Muscle of leg (tissue), 11 donors: Measurements from ENCODE around the gene CFAP43. TPM values are rescaled to one million over a fixed set of nuclear protein-coding genes. Genes with fewer than 3 reads are reported as not detected.

Experiments
- DNase-seq: peaks from one replicate; pipeline ENCODE4 v3.0.0; 2013
- H3K27ac ChIP-seq: one replicate; pipeline ENCODE4 v1.5.1; 2013; ENCODE audit warnings: mild to moderate bottlenecking, low read length, control low read depth
- H3K27me3 ChIP-seq: one replicate; pipeline ENCODE4 v1.6.1; 2013; ENCODE audit warnings: low read length; ENCODE audit not compliant: control insufficient read depth, insufficient read depth
- H3K36me3 ChIP-seq: one replicate; pipeline ENCODE4 v1.6.1; 2013; ENCODE audit warnings: low read length; ENCODE audit not compliant: control insufficient read depth, insufficient read depth
- H3K4me1 ChIP-seq: one replicate; pipeline ENCODE4 v1.6.1; 2013; ENCODE audit warnings: low read length; ENCODE audit not compliant: control insufficient read depth, insufficient read depth
- H3K4me3 ChIP-seq: one replicate; pipeline ENCODE4 v1.5.1; 2013; ENCODE audit warnings: low read length, control low read depth
- H3K9me3 ChIP-seq: replicated peaks from 2 replicates; pipeline ENCODE4 v1.6.1; 2013; ENCODE audit warnings: low read depth, low read length; ENCODE audit not compliant: control insufficient read depth
- WGBS: methylation state at CpG from one replicate; pipeline ENCODE4 v1.1.5; 2013; ENCODE audit warnings: missing lambda C conversion rate; ENCODE audit not compliant: insufficient coverage; 5-methylcytosine and 5-hydroxymethylcytosine counted together
- polyA plus RNA-seq, 8 donors: library from polyadenylated mRNA; unstranded; fragments of 120-200 nt; gene quantifications; one replicate each; pipeline versions ENCODE4 v1.2.1 to v1.2.3, GENCODE V29; 2013; ENCODE audit warnings: inconsistent platforms in 1 of 8, low replicate concordance in 1 of 8; ENCODE audit not compliant: insufficient read length in 8 of 8, insufficient read depth in 1 of 8
- total RNA-seq: library from RNA; stranded (reverse); fragments of 120-200 nt; gene quantifications from one replicate; pipeline ENCODE4 v1.2.4, GENCODE V29; 2013

The CFAP43 gene
- total and polyA plus RNA-seq, 9 donors = 0.11 to 1.1 (median 0.24) TPM

DNA sequence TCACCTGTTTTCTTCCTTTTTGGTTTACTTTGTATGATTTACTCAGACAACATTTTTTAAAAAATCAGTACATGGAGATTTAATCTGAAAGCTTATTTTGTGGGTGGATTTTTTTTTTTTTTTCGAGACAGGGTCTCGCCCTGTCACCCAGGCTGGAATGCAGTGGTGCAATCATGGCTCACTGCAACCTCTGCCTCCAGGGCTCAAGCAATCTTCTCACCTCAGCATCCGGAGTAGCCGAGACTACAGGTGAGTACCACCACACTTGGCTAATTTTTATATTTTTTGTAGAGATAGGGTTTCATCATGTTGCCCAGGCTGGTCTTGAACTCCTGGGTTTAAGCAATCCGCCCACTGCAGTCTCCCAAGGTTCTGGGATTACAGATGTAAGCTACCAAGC is 25.1 kb upstream of the CFAP43 start:
- Histone ChIP-seq H3K9me3 (no peaks in the 10 kb centered on the region), H3K27me3 (no peaks in the 10 kb centered on the region), H3K27ac (no peak overlapping the region), H3K36me3 (peaks cover 28% of the 10 kb centered on the region), H3K4me1 (peaks cover 5% of the 10 kb centered on the region), H3K4me3 (no peak overlapping the region)
- no peak for DNase-seq
- no CpG with 5 or more reads among the region's 5 CpGs for WGBS

DNA sequence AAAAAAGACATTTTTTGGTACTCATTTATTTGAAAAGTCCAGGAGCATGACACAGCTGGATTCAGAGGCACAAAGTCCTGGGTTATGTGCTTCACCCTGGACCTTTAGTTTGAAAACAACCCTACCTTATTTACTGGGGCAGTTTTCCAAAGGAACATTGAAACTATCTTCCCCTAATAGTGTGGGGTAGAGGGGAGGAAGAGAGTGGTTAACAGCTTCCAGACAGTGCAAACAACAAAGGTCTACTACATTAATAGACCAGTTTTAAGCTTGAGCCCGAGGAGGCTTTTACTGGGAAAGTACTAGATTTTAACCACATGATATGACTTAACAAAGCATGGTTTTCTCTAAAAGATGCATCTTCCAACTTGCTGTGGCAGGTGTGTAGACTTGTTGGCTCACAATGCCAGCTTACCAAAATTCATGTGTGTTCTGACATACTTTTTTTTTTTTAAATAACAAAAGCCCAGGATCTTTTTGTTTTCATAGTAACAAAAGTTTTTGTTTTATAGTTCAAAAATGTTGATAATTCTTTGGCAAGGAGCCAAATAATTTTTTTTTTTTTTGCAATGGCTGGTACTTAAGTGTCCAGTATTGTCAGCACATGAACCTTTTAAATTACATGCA is 24.3 kb upstream of the CFAP43 start:
- no peak overlapping the region for H3K4me3 ChIP-seq
- H3K9me3 ChIP-seq = no peaks in the 10 kb centered on the region
- peak overlapping the region; percentile 97 for H3K27ac ChIP-seq
- no peak for DNase-seq
- WGBS = no CpG with 5 or more reads among the region's 1 CpG
- H3K36me3 ChIP-seq = peaks cover 20% of the 10 kb centered on the region
- peaks cover 5% of the 10 kb centered on the region for H3K4me1 ChIP-seq
- H3K27me3 ChIP-seq = no peaks in the 10 kb centered on the region

- H3K4me1 ChIP-seq = peaks cover 5% of the 10 kb centered on the region
- no CpG with 5 or more reads among the region's 12 CpGs for WGBS
- peak overlapping the region; percentile 97 for H3K27ac ChIP-seq
- H3K27me3 ChIP-seq = no peaks in the 10 kb centered on the region
- peak; percentile 65 for DNase-seq
- no peaks in the 10 kb centered on the region for H3K9me3 ChIP-seq
- H3K4me3 ChIP-seq = peak overlapping the region; percentile 80
- H3K36me3 ChIP-seq = peaks cover 16% of the 10 kb centered on the region
Measured at GRCh38 chr10:104255311-104255981, 23.3 kb upstream of the CFAP43 start.

DNA sequence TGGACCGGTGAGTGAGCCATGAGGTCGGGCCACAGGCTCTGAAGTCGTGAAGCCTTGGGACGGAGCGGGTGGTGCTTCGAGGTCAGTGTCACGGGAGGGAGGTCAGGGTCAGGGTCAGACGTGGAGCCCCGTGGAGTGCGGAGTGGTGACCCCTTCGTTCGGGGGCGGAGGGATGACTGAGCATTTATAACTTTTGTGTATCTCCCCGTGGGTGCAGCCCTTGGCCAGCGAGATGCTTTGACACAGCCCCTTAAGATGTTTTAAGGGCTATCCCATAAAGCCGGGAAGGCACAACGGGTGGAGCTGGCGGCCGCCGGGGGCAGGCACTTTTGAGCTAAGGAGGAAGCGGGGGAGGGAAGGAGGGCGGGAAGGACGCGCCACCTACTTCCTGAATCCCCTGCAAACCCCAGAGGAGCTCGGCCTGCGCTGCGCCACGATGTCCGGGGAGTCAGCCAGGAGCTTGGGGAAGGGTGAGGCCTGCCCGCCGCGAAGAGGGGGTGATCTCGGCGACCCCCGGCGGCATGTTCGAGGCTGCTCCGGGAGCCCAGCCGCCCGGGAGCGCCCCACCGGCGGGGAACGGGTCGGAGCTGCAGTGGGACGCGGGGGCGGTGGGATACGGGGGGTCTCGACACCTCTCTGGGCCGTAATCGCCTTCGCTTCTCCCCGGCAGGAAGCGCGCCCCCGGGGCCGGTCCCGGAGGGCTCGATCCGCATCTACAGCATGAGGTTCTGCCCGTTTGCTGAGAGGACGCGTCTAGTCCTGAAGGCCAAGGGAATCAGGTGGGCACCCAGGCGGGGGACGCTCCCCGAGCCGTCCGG is 22.5 kb upstream of the CFAP43 start, which contains the start of gene GSTO1:
Gene GSTO1 (plus strand): TSS at position 400 of the 818 bp plus-strand sequence. CDS start 37 bp downstream, at position 437.
- no peaks in the 10 kb centered on the region for H3K9me3 ChIP-seq
- peaks cover 11% of the 10 kb centered on the region for H3K36me3 ChIP-seq
- WGBS = under 1% methylated on average over 63 of the region's 69 CpGs
- H3K4me1 ChIP-seq = peaks cover 5% of the 10 kb centered on the region
- no peaks in the 10 kb centered on the region for H3K27me3 ChIP-seq
- peak within 1 kb of the TSS; percentile 97 for H3K27ac ChIP-seq
- DNase-seq = peak; percentile 82
- peak within 1 kb of the TSS; percentile 80 for H3K4me3 ChIP-seq

- Histone ChIP-seq H3K27me3 (peaks cover 2% of the 10 kb centered on the region), H3K9me3 (peaks cover 1% of the 10 kb centered on the region), H3K4me3 (peak overlapping the region; percentile 80), H3K27ac (no peak overlapping the region), H3K4me1 (peaks cover 5% of the 10 kb centered on the region), H3K36me3 (peaks cover 7% of the 10 kb centered on the region)
- no peak for DNase-seq
- 73% methylated on average over 7 of the region's 10 CpGs for WGBS
Measured at GRCh38 chr10:104253606-104254410, 21.6 kb upstream of the CFAP43 start.

DNA sequence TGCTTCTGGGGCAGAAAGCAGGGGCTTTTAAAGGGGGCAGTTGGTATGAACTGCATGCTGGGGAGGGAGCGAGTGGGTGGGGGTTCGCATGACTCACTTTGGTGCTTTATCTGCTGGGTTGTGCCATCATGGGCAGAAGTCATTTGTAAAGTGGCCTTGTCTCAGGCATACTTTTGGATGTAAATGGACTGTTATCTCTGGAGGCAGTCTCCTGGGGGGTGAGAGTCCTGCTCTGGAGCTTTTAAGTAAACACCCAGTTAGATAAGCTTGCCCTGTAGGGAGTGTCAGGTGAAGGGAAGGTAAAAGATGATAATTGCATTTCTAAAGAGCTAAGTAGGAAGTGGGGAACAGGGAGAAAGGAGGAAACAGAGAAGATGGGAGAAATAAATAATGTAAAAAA is 20.9 kb upstream of the CFAP43 start:
- no peak overlapping the region for H3K4me3 ChIP-seq
- peaks cover 2% of the 10 kb centered on the region for H3K9me3 ChIP-seq
- peaks cover 2% of the 10 kb centered on the region for H3K36me3 ChIP-seq
- H3K27ac ChIP-seq = no peak overlapping the region
- DNase-seq = no peak
- 79% methylated on average over 2 of the region's 2 CpGs for WGBS
- H3K4me1 ChIP-seq = peaks cover 5% of the 10 kb centered on the region
- H3K27me3 ChIP-seq = peaks cover 5% of the 10 kb centered on the region

GRCh38 chr10:104252368-104252767 is 20.2 kb upstream of the CFAP43 start:
- peaks cover 5% of the 10 kb centered on the region for H3K27me3 ChIP-seq
- no peak overlapping the region for H3K27ac ChIP-seq
- H3K4me1 ChIP-seq = peaks cover 5% of the 10 kb centered on the region

DNA sequence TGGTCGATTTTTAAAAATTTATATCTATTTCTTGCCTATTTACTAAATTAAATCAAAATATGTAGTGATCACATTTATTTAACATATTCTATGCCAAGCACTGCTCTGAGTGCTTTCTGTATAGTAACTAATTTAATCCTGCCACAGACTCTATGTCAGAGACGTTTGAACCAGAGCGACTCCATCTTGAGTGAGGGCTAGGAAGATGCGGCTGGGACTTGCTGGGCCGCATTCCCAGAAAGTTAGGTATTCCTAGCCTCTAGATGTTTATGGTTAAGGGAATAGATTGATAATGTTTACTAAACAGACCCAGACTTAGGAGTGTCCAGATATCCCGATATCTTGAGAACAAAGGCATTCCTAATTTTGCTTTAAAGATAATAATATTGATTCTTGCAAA is 19.3 kb upstream of the CFAP43 start:
- no peak overlapping the region for H3K27ac ChIP-seq
- WGBS = 87% methylated on average over 3 of the region's 6 CpGs

More at GRCh38 chr10:104252368-104252767, 20.2 kb upstream of the CFAP43 start:
- no peak overlapping the region for H3K4me3 ChIP-seq
- H3K9me3 ChIP-seq = peaks cover 2% of the 10 kb centered on the region
- DNase-seq = no peak
- H3K36me3 ChIP-seq = no peaks in the 10 kb centered on the region

DNA sequence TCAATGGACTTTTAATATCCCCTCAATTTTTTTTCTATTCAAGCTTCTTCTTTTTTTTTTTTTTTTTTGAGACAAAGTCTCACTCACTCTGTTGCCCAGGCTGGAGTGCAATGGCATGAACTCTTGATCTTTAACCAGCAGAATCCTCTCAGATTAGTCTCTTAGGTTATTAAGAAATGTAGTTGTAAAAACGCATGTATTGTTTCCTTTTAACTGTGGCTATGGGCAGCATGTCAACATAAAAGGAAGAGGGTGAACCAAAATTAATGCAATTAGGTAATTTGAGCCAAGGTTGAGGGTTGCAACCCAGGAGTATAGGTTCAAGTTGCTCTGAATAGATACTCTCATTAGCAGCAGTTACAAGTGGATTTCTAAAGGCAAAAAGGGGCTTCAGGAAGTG is 18.2 kb upstream of the CFAP43 start:
- 40% methylated on average over 1 of the region's 1 CpG for WGBS
- Histone ChIP-seq H3K4me1 (peaks cover 5% of the 10 kb centered on the region), H3K4me3 (no peak overlapping the region), H3K9me3 (peaks cover 2% of the 10 kb centered on the region), H3K36me3 (no peaks in the 10 kb centered on the region), H3K27ac (no peak overlapping the region), H3K27me3 (peaks cover 5% of the 10 kb centered on the region)
- DNase-seq = no peak

More for the DNA sequence above, 19.3 kb upstream of the CFAP43 start:
- H3K4me1 ChIP-seq = peaks cover 5% of the 10 kb centered on the region
- DNase-seq = no peak
- H3K27me3 ChIP-seq = peaks cover 5% of the 10 kb centered on the region
- H3K4me3 ChIP-seq = no peak overlapping the region
- no peaks in the 10 kb centered on the region for H3K36me3 ChIP-seq
- H3K9me3 ChIP-seq = peaks cover 2% of the 10 kb centered on the region
